Bronchial epithelial cell (primary cell): Measurements from ENCODE around the gene ASAP3. TPM values are rescaled to one million over a fixed set of nuclear protein-coding genes. Genes with fewer than 3 reads are reported as not detected.

Experiments used
- DNase-seq: peaks from one replicate; pipeline ENCODE4 v3.0.0-alpha.2; 2010; ENCODE audit warnings: low read depth
- FAIRE-seq: peaks from 2 replicates; lab custom pipeline; 2011; peaks lifted over from hg19 to GRCh38; lab: Jason Lieb, UNC
- H3K27me3 ChIP-seq: 2 replicates; pipeline ENCODE4 v1.5.1; 2011; ENCODE audit warnings: low read length; ENCODE audit not compliant: control insufficient read depth, insufficient read depth
- H3K36me3 ChIP-seq: 2 replicates; pipeline ENCODE4 v1.5.1; 2011; ENCODE audit warnings: low read length; ENCODE audit not compliant: control insufficient read depth, insufficient read depth
- H3K4me3 ChIP-seq: 2 replicates; pipeline ENCODE4 v1.5.1; 2011; ENCODE audit warnings: mild to moderate bottlenecking, low read depth, low read length, control low read depth
- CTCF ChIP-seq: IDR thresholded peaks from 2 replicates; pipeline ENCODE4 v1.5.1; 2011; ENCODE audit warnings: mild to moderate bottlenecking, moderate library complexity, low read length, control low read depth, inconsistent platforms; ENCODE audit not compliant: insufficient read depth, severe bottlenecking
- total RNA-seq: library from RNA; depleted of rRNA; stranded (reverse); fragments of >200 nt; gene quantifications from 2 replicates; pipeline ENCODE4 v1.2.1, GENCODE V29; 2014

ASAP3 gene
- total RNA-seq, 1 donor from 2014 or later: 1.8 TPM

- FAIRE-seq (no peak), DNase-seq (no peak)
- TF ChIP-seq CTCF: no peak
- Histone ChIP-seq H3K27me3 (no peaks in the 10 kb centered on the region), H3K36me3 (no peaks in the 10 kb centered on the region), H3K4me3 (no peak overlapping the region)
Measured at GRCh38 chr1:23400324-23401114, 83.5 kb downstream of the ASAP3 start.

- FAIRE-seq: no peak
- Histone ChIP-seq H3K4me3 (no peak overlapping the region), H3K27me3 (no peaks in the 10 kb centered on the region), H3K36me3 (no peaks in the 10 kb centered on the region)
- DNase-seq: no peak
- TF ChIP-seq CTCF: no peak
Measured at GRCh38 chr1:23399229-23399628, 84.8 kb downstream of the ASAP3 start.

- no peaks in the 10 kb centered on the region for H3K36me3 ChIP-seq
- H3K27me3 ChIP-seq: no peaks in the 10 kb centered on the region
- H3K4me3 ChIP-seq: no peak overlapping the region
- DNase-seq (no peak), FAIRE-seq (no peak)
- TF ChIP-seq CTCF: no peak
Measured at GRCh38 chr1:23397908-23398307, 86.1 kb downstream of the ASAP3 start.

- DNase-seq (no peak), FAIRE-seq (no peak)
- no peaks in the 10 kb centered on the region for H3K36me3 ChIP-seq
- no peak overlapping the region for H3K4me3 ChIP-seq
- no peaks in the 10 kb centered on the region for H3K27me3 ChIP-seq
- no peak for TF ChIP-seq CTCF
Measured at GRCh38 chr1:23396380-23396779, 87.6 kb downstream of the ASAP3 start.

- TF ChIP-seq CTCF: no peak
- H3K36me3 ChIP-seq: no peaks in the 10 kb centered on the region
- DNase-seq (peak; percentile 36), FAIRE-seq (no peak)
- H3K27me3 ChIP-seq: no peaks in the 10 kb centered on the region
- H3K4me3 ChIP-seq: no peak overlapping the region
Measured at GRCh38 chr1:23395849-23396248, 88.1 kb downstream of the ASAP3 start.

- FAIRE-seq: no peak
- no peaks in the 10 kb centered on the region for H3K36me3 ChIP-seq
- no peak for DNase-seq
- no peak for TF ChIP-seq CTCF
- no peak overlapping the region for H3K4me3 ChIP-seq
- no peaks in the 10 kb centered on the region for H3K27me3 ChIP-seq
Measured at GRCh38 chr1:23395154-23395724, 88.7 kb downstream of the ASAP3 start.
